Ishikawa (cell line): ENCODE data around the gene PDCD2L.

ENCODE experiments used
- CEBPB ChIP-seq: IDR thresholded peaks from 2 replicates; pipeline ENCODE4 v1.6.1; 2012
- RAD21 ChIP-seq: IDR thresholded peaks from 2 replicates; pipeline ENCODE4 v1.6.1; 2012; ENCODE audit warnings: low read depth
- USF1 ChIP-seq: IDR thresholded peaks from 2 replicates; pipeline ENCODE4 v1.6.1; 2012

GRCh38 chr19:34403784-34404108 is 453 bp upstream of the PDCD2L start:
- TF ChIP-seq CEBPB (no peak), USF1 (no peak), RAD21 (no peak)
